ENCODE data around the gene DIAPH3. TPM values are rescaled to one million over a fixed set of nuclear protein-coding genes. Genes with fewer than 3 reads are reported as not detected.

Gene DIAPH3
- total and polyA plus RNA-seq, 2 donors, result 0.18 to 23.4 TPM

DNA sequence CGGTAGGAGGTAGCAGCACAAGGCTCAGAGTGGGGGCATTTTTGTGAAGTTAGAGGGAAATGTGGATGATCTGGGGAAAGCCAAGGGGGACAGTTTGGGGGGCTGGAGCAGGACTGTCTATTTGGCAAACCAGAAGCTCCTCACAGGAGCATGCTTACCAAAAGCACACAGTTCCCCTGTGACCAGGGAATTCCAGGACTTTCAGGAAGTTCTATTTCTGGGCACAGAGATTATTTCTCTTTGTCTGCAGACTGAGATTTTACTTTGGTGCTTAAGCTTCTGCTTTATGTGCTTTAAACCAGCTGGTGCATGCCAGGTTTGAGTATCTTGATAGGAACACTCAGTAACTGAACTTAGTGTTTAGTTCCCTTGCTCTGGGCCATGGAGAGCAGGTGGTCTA is 525.3 kb downstream of the DIAPH3 start:
- WGBS, result 68% methylated on average over 1 of the region's 1 CpG
- Histone ChIP-seq H3K36me3 (ENCODE audit: insufficient read depth) (no peaks in the 10 kb centered on the region), H3K4me1 (ENCODE audit: insufficient read depth) (no peaks in the 10 kb centered on the region), H3K4me3 (ENCODE audit: low read depth, low read length) (no peak overlapping the region), H3K27ac (ENCODE audit: low read depth) (no peak overlapping the region)
- no peak for DNase-seq (ENCODE audit: extremely low spot score)

GRCh38 chr13:59635589-59635988 is 528.1 kb downstream of the DIAPH3 start:
- H3K4me1 ChIP-seq (ENCODE audit: insufficient read depth), result no peaks in the 10 kb centered on the region
- no peak for DNase-seq (ENCODE audit: extremely low spot score)
- no peak overlapping the region for H3K4me3 ChIP-seq (ENCODE audit: low read depth, low read length)
- 82% methylated on average over 6 of the region's 6 CpGs for WGBS
- no peak overlapping the region for H3K27ac ChIP-seq (ENCODE audit: low read depth)
- H3K36me3 ChIP-seq (ENCODE audit: insufficient read depth), result no peaks in the 10 kb centered on the region

DNA sequence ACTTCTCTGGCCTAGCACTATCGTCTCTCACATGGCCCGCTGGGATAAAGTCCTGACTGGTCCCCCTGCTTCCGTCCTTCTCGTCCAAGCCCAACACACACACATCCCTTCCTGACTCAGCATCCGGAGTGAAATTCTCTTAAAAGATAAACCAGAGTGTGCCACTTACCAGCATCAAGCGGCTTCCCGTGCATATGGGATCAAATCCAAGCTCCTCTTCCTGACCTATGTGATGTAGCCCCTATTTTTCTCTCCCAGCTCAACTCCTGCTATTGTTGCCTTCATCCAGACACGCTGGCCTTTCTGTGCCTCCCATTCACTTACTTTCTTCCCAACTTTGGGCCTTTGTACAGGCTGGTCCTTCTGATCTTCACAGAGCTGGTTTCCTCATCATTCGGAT is 530.4 kb downstream of the DIAPH3 start:
- Histone ChIP-seq H3K4me3 (ENCODE audit: low read depth, low read length) (no peak overlapping the region), H3K27ac (ENCODE audit: low read depth) (no peak overlapping the region), H3K36me3 (ENCODE audit: insufficient read depth) (no peaks in the 10 kb centered on the region), H3K4me1 (ENCODE audit: insufficient read depth) (no peaks in the 10 kb centered on the region)
- 88% methylated on average over 9 of the region's 9 CpGs for WGBS
- no peak for DNase-seq (ENCODE audit: extremely low spot score)

DNA sequence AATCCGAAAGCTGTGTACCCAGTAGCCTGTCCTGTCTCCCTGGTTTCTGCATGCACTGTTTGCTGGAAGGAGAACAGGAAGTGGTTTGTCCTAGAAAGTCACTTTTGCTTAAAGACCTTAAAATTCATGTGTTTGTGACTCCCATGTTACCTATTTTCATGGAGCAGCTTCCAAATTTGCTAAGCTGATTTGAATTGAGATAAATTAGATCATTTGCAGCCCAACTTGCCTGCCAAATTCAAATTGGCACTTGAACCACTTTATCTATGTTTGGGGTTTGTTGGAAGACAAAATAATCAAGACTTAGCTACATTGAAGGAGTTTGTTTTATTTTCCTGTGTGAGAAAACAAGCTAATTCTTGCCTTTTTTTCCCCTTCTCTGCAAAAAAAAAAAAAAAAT is 532.5 kb downstream of the DIAPH3 start:
- DNase-seq (ENCODE audit: extremely low spot score), result no peak
- H3K27ac ChIP-seq (ENCODE audit: low read depth), result no peak overlapping the region
- no peaks in the 10 kb centered on the region for H3K4me1 ChIP-seq (ENCODE audit: insufficient read depth)
- 57% methylated on average over 1 of the region's 1 CpG for WGBS
- no peaks in the 10 kb centered on the region for H3K36me3 ChIP-seq (ENCODE audit: insufficient read depth)
- H3K4me3 ChIP-seq (ENCODE audit: low read depth, low read length), result no peak overlapping the region

GRCh38 chr13:59625111-59625510 is 538.6 kb downstream of the DIAPH3 start:
- no peak for DNase-seq (ENCODE audit: extremely low spot score)
- WGBS, result 95% methylated on average over 3 of the region's 3 CpGs
- H3K4me1 ChIP-seq (ENCODE audit: insufficient read depth), result no peaks in the 10 kb centered on the region
- no peak overlapping the region for H3K27ac ChIP-seq (ENCODE audit: low read depth)
- no peak overlapping the region for H3K4me3 ChIP-seq (ENCODE audit: low read depth, low read length)
- no peaks in the 10 kb centered on the region for H3K36me3 ChIP-seq (ENCODE audit: insufficient read depth)

- Histone ChIP-seq H3K4me3 (ENCODE audit: low read depth, low read length) (no peak overlapping the region), H3K4me1 (ENCODE audit: insufficient read depth) (no peaks in the 10 kb centered on the region), H3K27ac (ENCODE audit: low read depth) (no peak overlapping the region), H3K36me3 (ENCODE audit: insufficient read depth) (no peaks in the 10 kb centered on the region)
- DNase-seq (ENCODE audit: extremely low spot score), result no peak
- 61% methylated on average over 4 of the region's 4 CpGs for WGBS
Measured at GRCh38 chr13:59623206-59623915, 540.4 kb downstream of the DIAPH3 start.

DNA sequence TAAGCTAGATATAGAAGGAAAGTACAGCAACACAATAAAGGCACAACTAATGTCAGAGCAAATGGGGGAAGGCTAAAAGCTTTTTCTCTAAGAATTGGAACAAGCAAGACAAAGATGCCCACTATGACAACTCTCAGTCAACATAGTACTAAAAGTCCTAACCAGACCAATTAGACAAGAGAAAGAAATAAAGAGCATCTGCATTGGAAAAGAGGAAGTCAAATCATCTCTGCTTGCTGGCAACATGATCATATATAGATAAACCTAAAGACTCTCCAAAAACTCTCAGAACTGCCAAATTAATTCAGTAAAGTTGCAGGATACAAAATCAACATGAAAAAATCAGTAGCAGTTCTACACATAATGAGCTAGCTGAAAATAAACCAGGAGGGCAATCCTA is 542.0 kb downstream of the DIAPH3 start:
- no peaks in the 10 kb centered on the region for H3K4me1 ChIP-seq (ENCODE audit: insufficient read depth)
- no peak overlapping the region for H3K27ac ChIP-seq (ENCODE audit: low read depth)
- no peaks in the 10 kb centered on the region for H3K36me3 ChIP-seq (ENCODE audit: insufficient read depth)
- DNase-seq (ENCODE audit: extremely low spot score), result no peak
- no peak overlapping the region for H3K4me3 ChIP-seq (ENCODE audit: low read depth, low read length)

Small RNA genes within 50 kb of the gene (small RNA-seq; reads per million reads assigned to genes)
- gene RN7SL375P (not detected), gene RNY4P28 (0.09 reads per million)

Other genes starting within 250 kb of the DIAPH3 start
- 78.6 TPM for gene TDRD3, start 233.3 kb upstream of the DIAPH3 start, total RNA-seq
- gene TDRD3, start 233.3 kb upstream of the DIAPH3 start, polyA plus RNA-seq, result 11.5 TPM

Data from urinary bladder (tissue), 4 donors.